Middle frontal gyrus (tissue), 1 donor: ENCODE results near the gene ZNF562.

Experiments
- DNase-seq: peaks from one replicate; pipeline ENCODE4 v3.0.0-alpha.2; 2015; ENCODE audit warnings: low spot score; ENCODE audit errors: extremely low spot score

Gene ZNF562

DNA sequence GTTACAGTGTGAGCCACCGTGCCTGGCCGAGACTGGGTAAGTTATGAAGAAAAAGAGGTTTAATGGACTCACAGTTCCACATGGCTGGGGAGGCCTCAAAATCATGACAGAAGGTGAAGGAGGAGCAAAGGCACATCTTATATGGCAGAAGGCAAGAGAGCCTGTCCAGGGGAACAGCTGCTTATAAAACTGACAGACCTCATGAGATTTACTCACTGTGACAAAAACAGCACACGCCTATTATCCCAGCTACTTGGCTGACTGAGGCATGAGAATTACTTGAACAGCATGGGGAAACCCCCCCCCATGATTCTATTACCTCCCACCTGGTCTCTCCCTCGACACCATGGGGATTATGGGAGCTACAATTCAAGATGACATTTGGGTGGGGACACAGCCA is 30.4 kb downstream of the ZNF562 start:
- DNase-seq: no peak

DNA sequence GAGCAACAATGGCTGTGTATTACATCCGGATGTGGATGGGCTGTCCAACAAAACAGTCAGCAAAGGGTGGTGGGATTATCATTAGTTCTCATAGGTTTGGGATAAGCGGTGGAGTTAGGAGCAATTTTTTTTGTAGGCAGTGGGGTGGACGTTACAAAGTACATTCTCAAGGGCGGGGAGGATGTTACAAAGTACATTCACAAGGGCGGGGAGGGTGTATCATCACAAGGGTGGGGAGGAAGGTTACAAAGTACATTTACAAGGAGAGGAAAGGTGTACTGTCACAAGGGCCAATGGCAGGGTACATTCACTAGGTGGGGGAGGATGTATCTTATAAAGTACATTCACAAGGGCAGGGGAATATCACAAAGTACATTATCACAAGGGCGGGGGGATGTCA is 33.1 kb downstream of the ZNF562 start:
- no peak for DNase-seq

DNA sequence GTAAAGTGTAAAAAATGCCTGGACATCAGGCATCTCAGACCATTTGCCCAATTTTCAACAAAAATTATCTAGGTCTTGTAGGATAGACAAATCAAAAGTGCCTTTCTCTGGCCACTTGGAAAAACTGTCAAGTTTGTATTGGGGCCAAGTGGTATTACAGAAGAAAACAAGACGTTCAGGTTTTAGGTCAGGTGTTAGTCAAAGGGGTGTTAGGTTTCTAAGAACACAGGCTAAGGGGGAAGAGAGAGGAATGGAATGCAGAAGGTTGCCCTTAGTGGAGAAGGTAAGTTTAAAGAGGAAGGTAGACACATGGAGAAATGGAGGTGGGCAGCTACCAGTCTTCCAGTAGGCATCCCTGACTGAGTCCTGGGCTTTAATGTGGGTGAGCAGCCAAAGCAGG is 33.9 kb downstream of the ZNF562 start:
- no peak for DNase-seq

DNA sequence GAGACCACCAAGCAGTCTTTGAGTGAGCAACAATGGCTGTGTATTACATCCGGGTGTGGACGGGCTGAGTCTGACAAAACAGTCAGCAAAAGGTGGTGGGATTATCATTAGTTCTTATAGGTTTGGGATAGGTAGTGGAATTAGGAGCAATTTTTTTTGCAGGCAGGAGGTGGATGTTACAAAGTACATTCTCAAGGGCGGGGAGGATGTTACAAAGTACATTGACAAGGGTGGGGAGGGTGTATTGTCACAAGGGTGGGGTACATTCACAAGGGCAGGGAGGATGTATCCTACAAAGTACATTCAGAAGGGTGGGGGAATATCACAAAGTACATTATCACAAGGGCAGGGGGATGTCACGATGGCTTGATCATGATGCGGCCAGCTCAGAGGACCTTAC is 38.9 kb downstream of the ZNF562 start:
- no peak for DNase-seq

DNA sequence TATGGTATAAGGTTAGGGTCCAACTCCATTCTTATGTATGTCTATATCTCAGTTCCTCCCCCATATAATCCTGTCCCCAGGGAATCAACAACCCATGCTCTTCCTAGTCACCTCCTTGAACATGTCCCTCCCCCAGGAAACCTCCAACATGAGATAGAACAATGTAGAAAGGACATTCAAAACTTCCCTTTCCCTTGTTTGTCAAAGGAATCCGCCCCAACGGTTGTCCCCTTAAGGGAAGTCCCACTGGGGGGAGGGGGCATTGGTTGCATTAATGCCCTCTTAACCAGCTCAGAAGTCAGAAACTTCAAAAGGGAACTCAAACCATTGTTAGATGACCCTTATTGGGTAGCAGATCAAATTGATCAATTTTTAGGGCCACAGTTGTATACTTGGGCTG is 47.0 kb downstream of the ZNF562 start:
- no peak for DNase-seq

DNA sequence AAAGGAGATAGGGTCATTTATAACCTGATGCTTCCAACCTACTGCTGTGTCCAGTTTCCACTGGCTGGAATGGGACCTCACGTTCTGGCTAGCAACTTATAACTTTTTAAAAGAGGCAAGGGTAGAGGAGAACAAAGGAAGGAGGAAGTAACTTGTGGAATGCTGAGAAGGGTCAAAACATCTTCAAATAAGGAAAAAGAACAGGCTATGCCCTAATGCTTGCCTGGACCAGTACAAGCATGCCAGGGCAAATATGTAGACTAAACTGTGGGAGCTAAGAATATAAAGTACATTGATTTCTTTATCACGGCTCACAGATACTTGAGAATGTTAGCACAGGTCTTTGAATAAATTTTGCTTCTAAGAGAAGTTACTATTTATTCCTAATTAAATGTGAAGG is 52.4 kb downstream of the ZNF562 start:
- no peak for DNase-seq

DNA sequence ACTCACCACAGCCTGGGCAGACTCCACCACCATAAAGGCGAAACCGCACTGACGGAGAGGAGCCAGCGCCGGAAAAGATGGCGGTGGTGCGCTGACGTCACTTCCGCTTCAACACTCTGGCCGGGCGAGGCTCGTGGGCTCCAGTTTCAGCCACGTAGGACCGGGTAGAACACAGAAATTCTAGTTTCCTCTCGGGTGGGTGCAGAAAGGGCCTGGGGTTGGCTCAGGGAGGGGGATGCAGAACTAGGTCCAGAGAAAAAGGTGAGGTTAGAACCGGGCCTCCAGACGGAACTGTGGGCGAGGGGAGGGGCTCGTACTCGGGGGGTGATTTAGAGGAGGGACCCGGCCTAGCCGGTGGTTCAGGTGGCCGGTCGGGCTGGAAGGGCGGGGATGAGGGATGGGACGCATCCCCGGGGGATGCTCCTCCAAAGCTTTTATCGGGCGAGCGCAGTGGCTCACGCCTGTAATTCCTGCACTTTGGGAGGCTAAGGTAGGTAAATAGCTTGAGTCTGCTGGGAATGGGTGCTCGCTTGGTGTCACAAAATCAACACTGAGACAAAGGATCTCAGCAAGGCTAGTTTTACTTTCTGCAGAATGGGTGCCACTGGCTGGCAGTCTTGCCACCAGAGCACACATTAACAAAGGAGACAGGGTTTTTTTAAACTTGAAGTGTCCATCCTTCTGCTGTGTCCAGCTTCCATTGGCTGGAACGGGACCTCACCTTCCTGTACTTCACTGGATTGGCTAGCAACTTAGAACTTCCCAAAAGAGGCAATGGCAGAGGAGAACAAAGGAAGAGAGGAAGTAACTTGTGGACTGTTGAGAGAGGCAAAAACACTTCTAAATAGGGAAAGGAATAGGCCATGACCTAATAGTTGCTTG is 53.5 kb downstream of the ZNF562 start, which contains the start of gene ZNF561:
Gene ZNF561, minus strand, starts transcription at position 77 of the 882 bp plus-strand sequence. CDS start 1,776 bp downstream, outside the sequence.
- peak; percentile 85 for DNase-seq

DNA sequence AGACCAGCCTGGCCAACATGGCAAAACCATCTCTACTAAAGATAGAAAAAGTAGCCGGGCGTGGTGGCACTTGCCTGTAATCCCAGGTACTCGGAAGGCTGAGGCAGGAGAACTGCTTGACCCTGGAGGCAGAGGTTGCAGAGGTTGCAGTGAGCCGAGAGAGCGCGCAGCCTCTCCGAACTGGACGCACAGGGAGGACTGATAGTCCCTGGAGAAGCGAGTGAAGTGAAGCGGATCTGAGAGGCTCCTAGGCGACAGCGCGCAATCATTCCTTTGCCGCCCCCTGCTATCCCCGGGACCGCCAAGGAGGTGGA is 54.1 kb downstream of the ZNF562 start:
- DNase-seq: no peak

DNA sequence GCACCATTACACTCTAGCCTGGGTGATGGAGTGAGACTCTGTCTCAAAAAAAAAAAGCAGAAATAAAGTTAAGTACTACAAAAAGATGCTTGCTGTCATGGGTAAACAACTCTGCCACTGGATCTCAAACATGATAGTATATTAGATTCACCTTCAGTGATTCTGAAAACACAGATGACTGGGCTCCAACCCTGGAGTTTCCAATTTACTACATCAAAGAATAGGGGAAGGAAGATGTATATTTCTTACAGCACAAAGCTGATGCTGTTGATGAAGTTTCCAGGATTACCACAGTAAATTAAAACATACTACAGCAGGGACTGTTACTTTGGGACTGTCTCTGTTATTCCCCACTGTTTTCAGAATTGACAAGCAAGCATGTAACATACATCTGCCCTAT is 59.1 kb downstream of the ZNF562 start:
- DNase-seq: no peak

DNA sequence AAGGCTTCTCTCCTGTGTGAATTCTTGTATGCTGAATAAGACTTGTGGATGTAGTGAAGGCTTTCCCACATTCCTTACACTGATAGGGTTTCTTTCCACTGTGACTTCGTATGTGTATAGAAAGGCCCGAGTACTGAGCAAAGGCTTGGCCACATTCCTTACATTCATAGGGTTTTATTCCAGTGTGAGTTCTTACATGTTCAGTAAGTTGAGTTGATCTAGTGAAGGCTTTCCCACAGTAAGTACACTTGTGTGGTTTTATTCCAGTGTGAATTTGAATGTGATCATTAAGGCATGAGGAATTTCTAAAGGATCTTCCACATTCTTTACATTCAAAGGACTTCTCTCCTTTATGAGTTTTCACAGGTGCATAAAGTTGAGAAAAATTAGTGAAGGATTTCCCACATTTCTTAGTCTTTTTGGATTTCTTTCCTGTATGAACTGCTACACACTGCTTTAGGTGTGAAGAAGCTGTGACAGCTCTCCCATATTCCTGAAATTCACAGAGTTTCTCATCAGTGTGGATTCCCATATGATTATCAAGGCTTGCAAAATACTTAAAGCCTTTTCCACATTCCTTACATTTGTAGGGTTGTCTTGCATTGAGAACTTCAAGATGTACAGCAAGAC is 64.3 kb downstream of the ZNF562 start:
- no peak for DNase-seq

DNA sequence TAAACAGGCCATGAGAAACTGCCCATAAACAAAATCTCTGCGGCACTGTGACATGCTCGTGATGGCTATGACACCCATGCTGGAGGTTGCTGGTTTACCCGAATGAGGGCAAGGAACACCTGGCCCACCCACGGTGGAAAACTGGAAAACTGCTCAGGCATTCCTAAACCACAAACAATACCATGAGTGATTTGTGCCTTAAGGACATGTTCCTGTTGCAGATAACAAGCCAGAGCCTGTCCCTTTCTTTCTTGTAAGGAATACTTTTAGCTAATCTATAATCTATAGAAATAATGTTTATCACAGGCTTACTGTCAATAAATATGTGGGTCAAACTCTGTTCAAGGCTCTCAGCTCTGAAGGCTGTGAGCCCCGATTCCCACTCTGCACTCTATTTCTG is 66.0 kb downstream of the ZNF562 start:
- DNase-seq: no peak

DNA sequence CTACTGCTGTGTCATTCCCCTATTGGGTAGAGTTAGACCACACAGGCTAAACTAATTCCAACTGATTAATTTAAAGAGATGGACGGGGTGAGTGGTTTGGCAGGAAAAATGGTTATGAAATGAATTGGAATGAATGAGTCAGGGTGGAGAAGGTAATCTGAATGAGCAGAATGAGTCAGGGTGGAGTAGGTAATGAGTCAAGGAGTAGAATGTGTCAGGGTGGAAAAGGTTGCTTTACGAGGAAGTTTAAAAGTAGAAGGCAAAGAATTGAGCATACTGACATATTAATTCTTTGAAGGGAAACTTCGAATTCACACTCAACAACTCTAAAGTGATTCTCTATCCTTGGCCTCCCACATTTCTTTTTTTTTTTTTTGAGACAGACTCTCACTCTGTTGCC is 77.9 kb downstream of the ZNF562 start:
- no peak for DNase-seq
